GM18498 (cell line): ENCODE data around the gene MMEL1.

Source experiments
- ATAC-seq: cut with Tn5 transposase; IDR thresholded peaks from one replicate; pipeline ENCODE4 v1.9.1; 2021; ENCODE audit warnings: mild to moderate bottlenecking, moderate library complexity; ENCODE audit not compliant: unreplicated experiment

MMEL1 gene

DNA sequence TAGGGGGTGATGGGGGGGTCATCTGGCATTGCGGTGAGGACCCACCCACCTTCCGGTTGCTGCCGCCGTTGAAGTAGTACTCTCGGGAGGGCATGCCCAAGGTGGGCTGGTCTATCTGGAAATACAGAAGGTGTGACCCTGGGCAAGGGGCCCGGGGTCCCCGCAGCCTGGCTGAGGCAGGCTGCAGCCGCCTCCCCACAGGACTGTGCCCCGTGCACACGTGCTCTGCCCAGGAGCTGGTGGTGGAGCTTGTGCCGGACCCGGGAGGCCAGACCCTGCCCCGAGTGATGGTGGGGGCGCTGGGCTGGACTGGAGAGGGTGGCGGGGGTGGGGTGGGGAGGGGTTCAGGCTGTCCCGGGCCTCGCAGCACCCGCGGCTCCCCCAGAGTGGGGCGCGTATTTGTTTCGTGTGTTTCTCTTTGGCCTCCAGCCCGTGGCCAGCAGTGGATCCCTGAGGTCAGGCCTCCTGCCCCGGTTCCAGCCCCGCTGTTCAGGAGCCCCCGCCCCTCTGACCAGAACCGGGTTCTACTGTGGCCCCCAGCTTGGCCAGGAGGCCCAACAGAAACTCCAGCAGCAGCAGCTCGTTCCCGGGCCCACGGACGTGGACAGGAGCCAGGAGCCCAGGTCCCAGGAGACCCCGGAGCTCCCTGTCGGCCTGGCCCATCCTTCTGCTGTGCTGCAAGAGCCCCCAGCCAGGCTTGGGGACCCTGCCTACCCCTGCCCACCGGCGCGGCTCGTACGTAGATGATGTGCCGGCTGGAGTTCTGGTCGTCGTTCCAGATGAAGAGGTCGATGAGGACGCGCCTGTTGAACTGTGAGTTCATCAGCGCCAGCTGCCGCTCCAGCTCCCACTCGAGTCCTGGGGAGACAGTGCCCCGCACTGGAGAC lies 27.1 kb downstream of the MMEL1 start:
- no peak for ATAC-seq

DNA sequence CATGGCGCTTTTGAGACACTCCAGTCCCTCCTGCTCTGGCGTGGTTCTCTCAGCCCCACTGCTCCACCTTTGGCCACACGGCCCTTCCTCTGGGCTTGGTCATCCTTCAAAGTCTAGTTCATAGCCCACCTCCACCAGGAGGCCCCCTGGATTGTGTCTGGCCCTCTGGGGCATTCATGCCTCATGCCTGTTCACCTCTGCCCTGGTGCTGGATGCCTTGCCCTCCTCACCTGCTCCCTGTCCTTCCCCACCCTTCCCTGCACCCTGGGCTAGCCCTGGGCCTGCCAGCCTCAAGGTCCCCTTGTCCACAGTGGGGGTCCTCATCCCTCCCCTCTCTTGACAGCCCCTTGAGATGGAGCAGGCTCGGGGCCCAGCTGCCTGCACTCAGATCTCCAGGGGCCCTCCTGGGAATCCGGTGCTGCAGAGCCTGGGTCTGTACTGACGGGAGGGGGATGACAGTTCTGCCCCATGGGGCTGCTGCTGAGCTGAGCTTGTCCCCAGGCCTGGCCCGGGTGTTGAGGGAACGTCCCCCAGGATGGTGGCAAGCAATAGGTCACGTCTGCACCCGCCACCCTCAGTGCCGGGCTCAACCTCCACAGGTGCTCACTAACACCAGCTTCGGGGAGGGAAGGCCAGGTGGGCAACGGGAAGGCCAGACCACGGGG lies 27.8 kb downstream of the MMEL1 start:
- ATAC-seq = no peak

DNA sequence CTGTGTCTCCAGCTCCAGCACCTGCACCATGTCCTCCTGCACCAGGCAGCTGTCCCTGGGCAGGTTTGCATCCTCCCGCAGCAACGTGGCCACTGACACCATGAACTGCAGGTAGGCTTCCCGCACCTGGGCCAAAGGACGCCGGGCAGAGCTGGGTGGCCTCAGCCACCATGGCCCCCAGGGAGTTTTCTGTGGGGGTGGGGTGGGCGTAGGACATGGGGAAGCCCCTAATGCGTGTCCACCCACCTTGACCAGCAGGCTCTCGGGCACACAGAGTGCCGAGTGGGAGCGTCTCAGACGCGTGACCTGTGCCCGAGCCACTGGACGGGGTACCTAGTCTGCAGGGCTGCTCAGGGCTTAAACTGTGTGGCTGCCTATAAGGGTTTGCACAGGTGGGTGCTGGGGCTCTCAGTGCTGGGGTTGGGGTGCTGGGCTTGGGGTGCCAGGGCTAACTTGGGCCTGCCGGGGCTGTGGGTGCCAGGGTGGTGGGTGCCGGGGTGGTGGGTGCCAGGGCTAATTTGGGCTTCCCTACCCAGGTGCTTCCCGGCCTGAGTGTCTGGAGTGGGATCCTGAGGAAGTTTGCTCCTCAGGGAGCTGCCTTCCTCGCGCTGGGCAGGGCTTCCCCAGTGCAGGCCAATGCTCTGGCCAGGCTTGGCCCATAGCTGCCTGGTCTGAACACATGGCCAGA lies 28.5 kb downstream of the MMEL1 start:
- ATAC-seq = no peak

DNA sequence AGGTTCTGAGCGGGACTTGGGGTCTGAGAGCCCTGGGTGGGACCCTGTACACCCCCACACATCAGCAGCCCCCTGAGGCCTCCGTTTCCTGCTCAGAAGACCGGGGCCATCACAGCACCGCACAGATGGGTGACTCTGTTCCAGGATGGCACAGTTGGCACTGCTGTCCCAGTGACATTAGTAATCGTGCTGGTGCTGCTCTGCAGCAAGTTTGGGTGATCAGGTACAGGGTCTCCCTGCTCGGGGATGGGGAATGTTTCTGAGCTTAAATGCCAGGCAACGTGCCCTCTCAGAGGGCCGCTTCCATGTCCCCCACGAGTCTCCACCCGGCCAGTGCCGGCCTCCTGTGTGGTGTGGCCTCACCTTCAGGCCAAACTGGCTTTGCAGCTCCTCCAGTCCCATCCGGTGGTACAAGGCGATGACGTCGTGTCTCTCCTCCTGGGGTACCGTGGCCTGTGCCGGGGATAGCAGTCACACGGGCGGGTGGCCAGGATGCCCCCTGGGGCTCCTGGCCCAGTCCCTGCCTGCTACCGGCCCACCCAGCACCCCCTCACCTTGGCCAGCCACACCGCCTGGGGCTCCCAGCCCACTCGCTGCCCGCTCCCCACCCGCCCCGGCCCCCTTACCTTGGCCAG lies 29.2 kb downstream of the MMEL1 start:
- no peak for ATAC-seq

DNA sequence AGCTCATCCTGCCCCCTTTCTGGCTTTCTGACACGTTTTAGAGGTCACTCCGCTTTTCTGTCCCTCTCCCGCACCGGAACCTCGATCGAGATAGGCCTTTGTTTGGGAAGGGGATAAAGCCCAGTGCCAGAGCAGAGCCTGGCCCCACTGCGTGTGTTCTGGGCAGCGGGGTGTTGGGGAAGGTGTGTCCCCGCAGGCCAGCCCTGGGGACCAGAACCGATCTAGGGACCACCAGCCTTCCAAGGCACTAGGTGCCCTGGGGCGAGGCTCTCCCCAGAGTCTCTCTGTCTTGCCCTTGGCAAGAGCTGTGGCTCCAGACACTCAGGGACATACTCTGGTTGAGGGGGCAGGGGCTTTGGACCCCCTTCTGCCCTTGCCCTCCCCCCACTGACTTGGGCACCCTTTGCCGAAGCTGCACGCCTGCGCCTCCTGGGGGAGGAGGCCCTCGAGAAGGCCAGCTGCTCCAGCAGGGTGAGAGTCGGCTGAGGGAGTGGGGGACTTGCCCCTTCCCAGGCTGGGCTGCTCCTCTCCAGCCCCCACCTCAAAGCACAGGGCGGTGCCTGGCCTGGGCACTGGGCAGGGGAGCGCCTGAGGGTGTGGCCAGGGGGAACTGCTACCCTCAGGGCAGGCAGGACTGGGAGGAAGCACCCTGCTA lies 29.8 kb downstream of the MMEL1 start:
- no peak for ATAC-seq

DNA sequence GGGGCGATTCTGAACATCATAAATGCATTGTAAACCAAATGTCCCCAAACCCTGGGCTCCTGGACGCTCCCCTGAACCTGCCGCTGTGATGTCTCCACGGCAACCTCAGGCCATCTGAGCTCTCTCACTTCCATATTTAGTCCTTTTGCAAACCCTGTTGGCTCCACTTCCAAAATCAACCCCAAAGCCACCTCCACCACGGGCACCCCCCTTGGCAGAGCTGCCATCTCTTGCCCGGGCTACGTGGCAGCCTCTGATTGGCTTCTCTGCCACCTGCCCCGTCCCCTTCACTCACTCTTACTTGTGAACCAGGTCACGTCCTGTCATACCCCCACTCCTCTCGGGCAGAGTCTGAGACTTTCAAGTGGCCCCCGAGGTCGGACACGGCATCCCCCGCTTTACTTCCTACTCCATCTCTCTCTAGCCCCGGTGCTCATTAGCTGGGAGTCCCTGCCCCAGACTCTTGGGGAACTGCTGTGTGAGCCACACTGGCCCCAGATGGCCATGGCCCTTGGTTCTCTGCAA lies 30.4 kb downstream of the MMEL1 start:
- ATAC-seq = no peak

DNA sequence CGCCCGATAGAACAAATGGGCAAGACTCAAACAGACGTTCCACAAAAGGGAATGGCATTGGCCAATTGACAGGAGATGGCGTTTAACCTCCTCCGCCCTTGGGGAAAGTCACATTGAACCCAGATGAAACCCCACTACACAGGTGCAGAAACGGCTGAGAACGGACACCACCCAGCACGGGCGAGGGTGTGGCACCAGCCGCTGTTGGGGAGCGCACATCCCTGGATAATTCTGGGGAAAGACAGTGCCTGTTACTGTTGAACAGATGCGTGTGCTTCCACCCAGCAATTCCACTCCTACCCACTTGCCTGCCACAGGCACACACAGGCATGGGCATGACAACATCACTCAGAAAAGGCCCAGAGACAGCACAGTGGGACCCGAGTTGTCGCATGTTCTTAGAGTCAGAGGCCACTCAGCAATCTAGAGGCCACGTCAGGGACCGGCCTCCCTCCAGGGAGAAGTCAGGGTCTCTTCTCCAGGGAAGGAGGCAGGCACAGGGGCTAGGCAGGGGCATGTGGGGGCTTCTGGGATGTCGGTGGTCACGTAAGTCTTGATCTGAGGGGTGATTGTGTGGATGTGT lies 31.0 kb downstream of the MMEL1 start:
- no peak for ATAC-seq

DNA sequence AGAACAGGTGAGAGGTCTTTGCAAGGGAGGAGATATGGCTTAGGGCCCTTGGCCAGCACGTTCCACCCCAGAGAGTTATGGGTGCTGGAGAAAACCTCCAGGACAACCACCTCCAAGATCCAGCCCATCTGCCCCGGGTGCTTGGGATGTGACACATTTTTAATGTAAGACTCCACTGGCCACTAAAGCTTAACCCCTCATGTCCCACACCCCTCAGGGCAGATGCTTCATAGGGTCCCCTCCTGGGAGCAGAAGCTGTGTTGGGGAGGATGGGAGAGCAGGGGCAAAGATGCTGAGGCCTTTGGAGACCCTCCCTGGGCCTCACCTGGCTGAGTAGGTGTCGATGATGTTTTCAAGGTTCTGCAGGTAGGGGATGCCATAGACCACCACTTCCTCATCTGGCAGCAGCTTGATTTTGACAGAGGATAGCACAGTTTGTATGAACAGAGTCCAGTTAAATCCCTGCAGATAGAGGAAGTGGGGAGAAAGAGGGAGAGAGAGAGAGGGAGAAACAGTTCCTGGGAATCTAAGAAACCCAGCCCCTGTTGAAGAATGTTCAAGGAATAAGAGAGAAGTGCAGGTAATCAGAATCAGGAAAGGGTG lies 34.4 kb downstream of the MMEL1 start:
- no peak for ATAC-seq

DNA sequence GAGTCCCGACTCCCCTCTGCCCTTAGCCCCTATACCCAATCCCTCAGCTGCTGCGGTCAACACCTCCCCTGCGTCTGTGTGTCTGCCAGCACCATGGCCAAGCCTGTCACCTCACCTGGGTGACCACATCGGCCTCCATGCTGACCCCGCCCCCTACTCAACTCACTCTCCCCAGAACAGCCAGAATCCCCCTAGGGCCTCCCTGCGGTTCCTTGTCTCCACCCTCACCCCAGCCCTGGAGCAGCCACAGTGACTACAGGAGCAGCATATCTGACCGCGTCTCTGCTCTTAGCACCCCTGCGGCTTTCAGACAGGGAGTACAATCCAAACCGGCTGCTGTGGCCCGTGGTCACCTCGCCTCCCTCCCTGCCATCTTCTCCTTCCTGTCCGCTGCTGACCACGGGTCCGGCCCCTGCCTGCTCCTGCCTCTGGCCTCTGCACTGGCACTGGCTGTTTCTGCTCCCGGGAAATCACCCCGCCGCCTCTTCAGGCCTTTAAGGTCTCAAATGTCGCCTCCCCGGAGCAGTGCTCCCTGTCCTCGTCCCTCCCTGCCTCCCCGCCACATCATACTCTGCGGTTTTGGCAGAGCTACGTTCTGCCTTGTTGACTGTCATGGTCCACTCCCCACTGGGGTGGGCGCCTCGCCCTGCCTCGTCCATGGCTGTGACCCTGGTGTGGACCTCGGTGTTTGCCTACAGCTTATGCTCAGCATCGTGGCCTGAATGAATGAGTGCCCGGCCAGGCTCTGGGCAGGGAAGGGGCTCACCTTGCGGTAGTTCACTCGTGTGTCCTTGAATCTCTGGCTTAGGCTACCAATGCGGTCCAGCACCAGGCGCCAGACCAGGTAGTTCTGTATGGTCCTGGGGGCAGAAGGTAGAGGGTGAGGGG lies 35.1 kb downstream of the MMEL1 start:
- ATAC-seq = no peak

DNA sequence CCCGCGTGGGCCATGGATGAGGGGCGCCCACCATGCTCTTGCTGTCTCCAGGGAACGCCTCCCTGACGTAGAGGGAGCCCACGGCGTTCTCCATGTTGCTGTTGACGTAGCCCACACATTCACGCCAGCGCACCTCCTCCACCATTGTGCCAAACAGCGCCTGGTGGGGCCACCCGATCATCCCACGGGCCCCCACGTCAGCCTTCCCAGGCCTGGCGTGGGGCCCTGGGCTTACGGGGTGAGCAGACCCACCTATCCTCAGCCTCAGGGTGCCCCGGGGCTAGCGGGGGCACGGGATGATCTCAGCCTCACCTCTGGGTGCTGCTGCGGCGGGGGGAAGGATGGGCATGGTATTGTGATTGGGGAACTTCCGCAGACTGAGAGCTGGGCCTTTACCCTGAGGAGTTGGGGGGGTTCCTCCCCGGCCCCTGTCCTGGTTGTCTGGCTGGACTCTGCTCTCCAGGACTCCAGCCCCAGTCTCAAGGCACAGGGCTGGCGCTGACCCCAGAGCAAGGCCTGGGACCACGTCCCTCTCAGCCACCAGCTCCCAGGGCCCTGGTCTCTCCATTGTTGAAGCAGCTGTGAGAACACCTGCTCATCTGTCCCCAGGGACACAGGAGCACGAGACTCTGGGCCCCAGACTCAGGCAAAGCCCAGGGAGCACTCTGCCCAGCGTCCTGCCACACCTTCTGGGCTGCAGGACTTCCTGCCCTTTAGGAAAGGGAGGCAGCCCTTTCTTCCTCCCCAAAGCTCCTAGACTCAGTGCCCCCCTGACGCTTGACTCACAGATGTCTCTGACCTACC lies 36.1 kb downstream of the MMEL1 start:
- no peak for ATAC-seq

DNA sequence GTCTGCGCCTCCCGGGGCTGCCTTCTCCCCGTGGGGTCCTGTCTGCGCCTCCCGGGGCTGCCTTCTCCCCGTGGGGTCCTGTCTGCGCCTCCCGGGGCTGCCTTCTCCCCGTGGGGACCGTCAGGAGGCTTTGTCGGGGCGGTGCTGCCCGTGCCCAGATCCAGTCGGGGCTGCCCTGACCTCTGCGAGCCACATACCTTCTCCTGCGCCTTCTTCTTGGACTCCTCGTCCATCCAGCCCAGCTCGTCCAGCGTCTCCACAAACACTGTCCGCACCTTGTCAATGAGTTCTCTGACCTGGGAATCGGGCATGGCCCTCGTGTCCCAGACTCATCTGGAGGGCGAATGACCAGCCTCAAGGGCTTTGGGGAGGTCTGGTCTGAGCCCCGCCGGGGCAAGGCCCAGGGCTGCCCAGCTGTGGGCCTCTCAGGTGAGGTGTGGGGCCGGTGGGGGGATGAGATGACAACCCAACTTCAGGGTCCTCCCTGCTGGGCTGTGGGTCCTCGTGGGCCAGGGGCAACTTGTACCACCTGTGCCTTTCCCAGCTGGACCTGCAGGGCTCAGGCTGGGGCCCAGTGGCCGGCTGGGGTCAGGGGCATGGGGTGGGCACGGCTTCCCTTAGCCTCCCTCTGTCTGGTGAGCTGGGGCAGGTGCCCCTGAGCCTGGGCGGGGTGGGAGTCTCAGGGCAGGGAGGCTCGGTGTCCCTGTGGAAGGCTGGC lies 36.8 kb downstream of the MMEL1 start:
- ATAC-seq = no peak

DNA sequence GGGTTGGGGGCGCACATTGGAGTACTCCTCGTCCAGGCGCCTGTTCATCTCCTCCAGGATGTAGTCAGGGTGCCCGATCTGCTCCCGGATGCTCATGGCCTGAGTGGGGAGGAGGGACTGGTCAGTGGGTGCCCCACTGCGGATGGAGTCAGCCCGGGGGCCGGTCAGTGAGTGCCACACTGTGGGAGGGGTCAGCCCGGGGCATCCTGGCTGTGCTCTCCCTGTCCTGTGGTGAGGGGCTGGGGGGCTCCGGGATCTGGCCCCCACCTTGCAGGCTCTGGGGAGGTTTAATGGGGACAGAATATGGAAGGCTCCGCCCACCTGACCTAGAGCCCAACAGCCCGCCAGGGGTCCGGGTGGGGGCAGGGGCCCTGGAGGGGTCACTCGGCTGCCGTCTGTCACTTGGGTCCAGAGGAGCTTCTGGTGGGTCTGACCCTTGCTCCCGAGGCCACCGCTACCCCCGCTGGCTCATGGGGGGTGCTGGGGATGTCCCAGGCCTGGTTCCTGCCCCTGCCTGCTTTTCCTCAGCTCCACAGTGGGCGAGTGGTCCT lies 37.5 kb downstream of the MMEL1 start:
- no peak for ATAC-seq

DNA sequence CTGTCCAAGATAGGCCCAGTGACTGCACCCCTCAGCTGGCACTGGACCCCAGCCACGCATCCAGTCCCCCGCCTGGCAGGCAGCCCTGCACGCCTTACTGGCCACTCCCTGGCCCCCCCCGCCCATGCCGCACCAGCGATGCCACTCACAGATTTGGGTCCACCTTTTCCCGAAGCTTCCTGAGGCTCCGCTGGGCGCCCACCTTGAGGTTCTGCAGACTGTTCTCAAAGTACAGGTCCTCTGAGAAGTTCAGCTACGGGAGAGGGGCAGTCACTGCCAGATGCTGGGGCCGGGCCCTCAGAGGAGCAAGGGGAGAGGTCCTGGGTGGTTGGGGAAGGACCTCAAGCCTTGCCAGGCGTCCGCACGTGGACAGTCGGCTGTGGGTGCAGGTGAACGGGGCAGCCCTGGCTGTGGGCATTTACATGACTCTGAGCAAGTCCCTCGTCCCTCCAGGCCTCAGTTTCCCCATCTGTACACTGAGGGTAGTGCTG lies 38.1 kb downstream of the MMEL1 start:
- ATAC-seq = no peak

DNA sequence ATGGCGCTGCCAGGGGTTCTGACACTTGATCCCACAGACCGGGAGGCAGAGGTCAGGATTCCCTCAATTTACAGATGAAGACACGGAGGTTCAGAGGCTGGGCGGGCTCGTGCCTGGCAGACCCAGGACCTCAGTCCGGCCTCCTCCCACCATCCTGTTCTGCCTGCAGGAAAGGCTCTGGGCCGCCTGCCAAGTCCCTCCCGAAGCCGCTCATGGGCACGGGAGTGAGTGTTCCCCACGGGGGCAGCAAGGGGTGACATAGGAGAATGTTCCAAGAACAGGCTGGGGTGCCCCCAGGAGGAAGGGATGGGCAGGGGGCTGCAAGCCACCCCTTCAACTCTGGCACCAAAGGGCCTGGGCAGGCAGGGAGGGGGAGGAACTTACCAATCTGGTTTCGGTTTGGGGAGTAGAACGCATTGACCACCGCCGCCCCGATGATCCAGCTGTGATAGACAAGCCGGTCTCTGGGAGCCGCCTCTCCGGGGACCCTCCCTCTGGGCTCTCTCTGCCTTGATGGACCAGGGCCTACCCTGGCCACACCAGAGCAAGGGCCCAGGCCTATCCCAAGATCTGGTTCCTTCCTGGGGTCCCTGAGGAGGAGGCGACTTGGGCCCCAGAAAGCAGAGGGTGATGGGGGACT lies 38.7 kb downstream of the MMEL1 start:
- no peak for ATAC-seq

DNA sequence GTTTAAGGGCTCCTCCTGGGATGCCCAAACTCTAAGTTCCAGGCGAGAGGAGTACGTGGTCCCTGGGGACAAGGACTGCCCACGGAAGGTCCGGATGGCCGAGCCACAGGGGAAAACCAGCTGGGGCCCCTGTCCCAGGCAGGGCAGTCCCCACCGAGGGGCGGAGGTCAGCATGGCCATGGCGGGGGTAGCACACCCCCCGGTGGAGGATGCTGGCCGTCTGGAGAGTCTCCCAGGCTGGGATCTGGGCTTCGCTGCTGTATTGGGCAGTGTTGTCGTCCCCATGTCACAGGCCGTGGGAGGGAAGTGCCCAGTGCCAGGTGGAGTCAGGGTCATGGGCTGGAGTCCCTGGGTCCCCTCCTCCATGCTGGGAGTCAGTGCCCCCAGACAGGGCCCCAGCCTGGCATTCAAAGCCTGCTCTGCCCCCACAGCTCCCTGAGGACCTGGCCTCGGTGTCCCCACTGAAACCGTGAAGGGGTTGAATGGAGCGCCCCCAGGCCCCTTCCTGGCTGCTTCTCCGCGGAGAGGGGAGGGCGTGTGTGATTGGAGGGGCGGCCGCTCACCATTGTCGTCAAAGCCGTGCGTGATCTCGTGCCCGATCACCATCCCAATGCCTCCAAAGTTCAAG lies 39.5 kb downstream of the MMEL1 start:
- no peak for ATAC-seq

DNA sequence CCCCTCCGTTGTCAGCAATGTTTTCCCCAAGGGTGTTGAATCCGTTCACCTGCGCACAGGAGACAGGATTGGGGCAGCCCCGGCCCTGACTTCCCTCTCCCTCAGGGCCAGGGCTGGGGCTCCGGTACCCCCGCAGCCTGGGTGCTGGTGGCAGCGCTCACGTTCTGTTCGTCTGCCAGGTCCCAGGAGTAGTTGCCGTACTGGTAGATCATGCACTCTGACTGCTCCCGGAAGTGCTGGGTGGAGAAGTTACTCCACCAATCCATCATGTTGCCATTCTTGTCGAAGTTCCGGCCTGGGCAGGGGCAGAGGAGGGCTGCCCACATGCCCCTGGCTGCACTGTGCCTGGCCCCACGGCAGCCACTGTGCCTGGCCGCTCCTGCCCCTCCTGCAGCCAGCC lies 40.1 kb downstream of the MMEL1 start:
- no peak for ATAC-seq
